Activated naive CD4-positive, alpha-beta T cell treated with anti-CD3 and anti-CD28 coated beads for 36 hours (primary cell): ENCODE results near the gene IL13RA1. TPM values are rescaled to one million over a fixed set of nuclear protein-coding genes. Genes with fewer than 3 reads are reported as not detected.
"Not testable (repeated sequence)": the region's sequence is repeated elsewhere in the genome, so short reads cannot be mapped to it uniquely, and the experiment has no call there.

Source experiments
- CTCF ChIA-PET: fragments of 350-600 bp; sonication (Branson Sonifier 250); formaldehyde crosslinking; loops from one replicate; lab custom pipeline; 2021; ENCODE audit warnings: antibody characterized with exemption; lab: Charles Lee
- DNase-seq: peaks from one replicate; pipeline ENCODE4 v3.0.0-alpha.2; 2020
- H3K27ac Mint-ChIP-seq: one replicate; pipeline ENCODE4 v1.8.0; 2021; ENCODE audit warnings: mild to moderate bottlenecking, mixed read lengths
- H3K27me3 Mint-ChIP-seq: one replicate; pipeline ENCODE4 v1.8.0; 2021; ENCODE audit warnings: low read depth, mixed read lengths
- H3K36me3 Mint-ChIP-seq: one replicate; pipeline ENCODE4 v1.8.0; 2021; ENCODE audit warnings: low read depth, mixed read lengths
- H3K4me1 Mint-ChIP-seq: one replicate; pipeline ENCODE4 v1.8.0; 2021; ENCODE audit warnings: low read depth, mixed read lengths
- H3K4me3 Mint-ChIP-seq: one replicate; pipeline ENCODE4 v1.8.0; 2021; ENCODE audit warnings: mild to moderate bottlenecking, moderate library complexity, mixed read lengths
- H3K9me3 Mint-ChIP-seq: one replicate; pipeline ENCODE4 v1.8.0; 2021; ENCODE audit warnings: mixed read lengths
- intact Hi-C: fragments of 100-400 bp; cut with micrococcal nuclease; formaldehyde crosslinking; loops from one replicate; pipeline ENCODE4 v1.15.1; 2023
- total RNA-seq, 2 experiments: library from RNA; stranded (reverse); gene quantifications; one replicate each; pipeline ENCODE4 v1.2.3, GENCODE V29; 2021

The IL13RA1 gene
- total RNA-seq, 2 experiments from 2014 or later: 1.8 to 1.9 TPM

- intact Hi-C loops, H3K36me3 Mint-ChIP-seq, H3K27ac Mint-ChIP-seq, H3K4me3 Mint-ChIP-seq, H3K4me1 Mint-ChIP-seq, H3K27me3 Mint-ChIP-seq, H3K9me3 Mint-ChIP-seq, DNase-seq, CTCF ChIA-PET: not testable (repeated sequence)
These were observed 10.6 kb upstream of the IL13RA1 start for GRCh38 chrX:118716833-118717232.

- no peaks in the 10 kb centered on the region for H3K9me3 Mint-ChIP-seq
- H3K4me3 Mint-ChIP-seq: no peak overlapping the region
- H3K27ac Mint-ChIP-seq: no peak overlapping the region
- no peaks in the 10 kb centered on the region for H3K36me3 Mint-ChIP-seq
- intact Hi-C loops: no loop called here
- no peaks in the 10 kb centered on the region for H3K4me1 Mint-ChIP-seq
- H3K27me3 Mint-ChIP-seq: no peaks in the 10 kb centered on the region
- CTCF ChIA-PET: no interaction called here
- no peak for DNase-seq
These were observed 9.6 kb upstream of the IL13RA1 start for GRCh38 chrX:118717678-118718391.

- CTCF ChIA-PET: no interaction called here
- Mint-ChIP-seq H3K9me3 (no peaks in the 10 kb centered on the region), H3K27ac (no peak overlapping the region), H3K4me1 (no peaks in the 10 kb centered on the region), H3K27me3 (no peaks in the 10 kb centered on the region), H3K4me3 (no peak overlapping the region), H3K36me3 (no peaks in the 10 kb centered on the region)
- DNase-seq: no peak
- intact Hi-C loops: no loop called here
These were observed 8.7 kb upstream of the IL13RA1 start for GRCh38 chrX:118718737-118719136.

DNA sequence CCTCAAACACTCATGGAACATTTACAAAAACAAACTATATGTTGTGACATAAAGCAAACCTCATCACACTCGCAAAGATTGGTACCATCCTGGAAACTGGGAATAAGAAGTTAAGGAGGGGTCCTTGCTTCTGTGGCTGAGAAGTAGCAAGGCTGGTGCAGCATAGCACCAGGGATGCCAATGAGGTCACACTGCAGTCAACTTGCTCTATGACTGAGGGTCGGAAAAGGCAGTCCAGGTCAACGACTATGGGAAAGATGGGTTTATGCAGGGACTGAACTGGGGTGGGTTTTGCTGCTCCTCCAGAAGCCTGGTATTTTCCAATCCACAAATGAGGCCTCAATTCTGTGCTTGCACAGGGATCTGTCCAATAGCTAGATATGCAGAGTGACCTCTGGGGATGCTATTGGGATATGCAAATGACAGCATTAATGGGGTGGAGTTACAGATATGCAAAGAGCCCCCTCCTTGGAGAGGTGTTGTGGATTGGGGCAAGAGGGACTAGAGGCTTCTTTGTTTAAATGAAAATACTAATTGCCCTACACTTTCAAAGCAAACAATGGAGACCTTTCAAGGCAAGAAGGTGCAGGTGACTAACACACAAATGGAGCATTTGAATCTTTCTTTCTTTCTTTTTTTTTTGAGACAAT, 7.2 kb upstream of the IL13RA1 start:
- CTCF ChIA-PET: no interaction called here
- Mint-ChIP-seq H3K9me3 (no peaks in the 10 kb centered on the region), H3K4me3 (no peak overlapping the region), H3K36me3 (no peaks in the 10 kb centered on the region), H3K27ac (no peak overlapping the region), H3K4me1 (peaks cover 3% of the 10 kb centered on the region), H3K27me3 (peaks cover 3% of the 10 kb centered on the region)
- intact Hi-C loops: no loop called here
- no peak for DNase-seq

GRCh38 chrX:118723376-118723775, 4.0 kb upstream of the IL13RA1 start:
- intact Hi-C loops: no loop called here
- Mint-ChIP-seq H3K27me3 (peaks cover 6% of the 10 kb centered on the region), H3K27ac (no peak overlapping the region), H3K4me1 (peaks cover 5% of the 10 kb centered on the region), H3K36me3 (no peaks in the 10 kb centered on the region), H3K9me3 (no peaks in the 10 kb centered on the region), H3K4me3 (no peak overlapping the region)
- peak; percentile 6 for DNase-seq
- CTCF ChIA-PET: no interaction called here

- no peak overlapping the region for H3K4me3 Mint-ChIP-seq
- peaks cover 9% of the 10 kb centered on the region for H3K27me3 Mint-ChIP-seq
- CTCF ChIA-PET: no interaction called here
- H3K4me1 Mint-ChIP-seq: peaks cover 5% of the 10 kb centered on the region
- H3K9me3 Mint-ChIP-seq: no peaks in the 10 kb centered on the region
- H3K27ac Mint-ChIP-seq: no peak overlapping the region
- DNase-seq: no peak
- intact Hi-C loops: no loop called here
- H3K36me3 Mint-ChIP-seq: no peaks in the 10 kb centered on the region
These were observed 3.0 kb upstream of the IL13RA1 start for GRCh38 chrX:118724365-118724764.

GRCh38 chrX:118724775-118725174, 2.6 kb upstream of the IL13RA1 start:
- peaks cover 5% of the 10 kb centered on the region for H3K4me1 Mint-ChIP-seq
- CTCF ChIA-PET: no interaction called here
- H3K9me3 Mint-ChIP-seq: no peaks in the 10 kb centered on the region
- intact Hi-C loops: loop anchor here (5.0 kb wide), 1 partner anchor 92 kb away; no protein-coding TSS in a partner anchor
- no peaks in the 10 kb centered on the region for H3K36me3 Mint-ChIP-seq
- H3K27me3 Mint-ChIP-seq: peaks cover 9% of the 10 kb centered on the region
- no peak for DNase-seq
- no peak overlapping the region for H3K4me3 Mint-ChIP-seq
- H3K27ac Mint-ChIP-seq: no peak overlapping the region

DNA sequence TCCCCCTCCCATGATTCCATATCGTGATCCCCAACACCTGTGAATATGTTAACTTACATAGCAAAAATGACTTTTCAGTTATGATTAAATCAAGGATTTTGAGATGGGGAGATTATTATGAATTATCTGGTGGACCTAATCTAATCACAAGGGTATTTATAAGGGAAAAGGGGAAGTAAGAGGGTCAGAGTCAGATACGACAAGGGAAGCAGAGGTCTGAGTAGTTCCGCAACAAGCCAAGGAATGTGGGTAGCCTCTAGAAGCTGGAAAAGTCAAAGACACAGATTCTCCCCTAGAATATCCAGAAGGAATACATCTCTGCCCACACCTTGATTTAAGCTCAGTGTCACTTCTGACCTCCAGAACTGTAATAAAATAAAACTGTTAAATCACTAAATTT, 1.0 kb upstream of the IL13RA1 start:
- Mint-ChIP-seq H3K27ac (no peak overlapping the region), H3K36me3 (no peaks in the 10 kb centered on the region), H3K4me3 (peak overlapping the region; percentile 34), H3K27me3 (peaks cover 18% of the 10 kb centered on the region), H3K4me1 (peaks cover 5% of the 10 kb centered on the region), H3K9me3 (no peaks in the 10 kb centered on the region)
- CTCF ChIA-PET: no interaction called here
- intact Hi-C loops: loop anchor here (5.0 kb wide), 1 partner anchor 94 kb away; no protein-coding TSS in a partner anchor
- no peak for DNase-seq

DNA sequence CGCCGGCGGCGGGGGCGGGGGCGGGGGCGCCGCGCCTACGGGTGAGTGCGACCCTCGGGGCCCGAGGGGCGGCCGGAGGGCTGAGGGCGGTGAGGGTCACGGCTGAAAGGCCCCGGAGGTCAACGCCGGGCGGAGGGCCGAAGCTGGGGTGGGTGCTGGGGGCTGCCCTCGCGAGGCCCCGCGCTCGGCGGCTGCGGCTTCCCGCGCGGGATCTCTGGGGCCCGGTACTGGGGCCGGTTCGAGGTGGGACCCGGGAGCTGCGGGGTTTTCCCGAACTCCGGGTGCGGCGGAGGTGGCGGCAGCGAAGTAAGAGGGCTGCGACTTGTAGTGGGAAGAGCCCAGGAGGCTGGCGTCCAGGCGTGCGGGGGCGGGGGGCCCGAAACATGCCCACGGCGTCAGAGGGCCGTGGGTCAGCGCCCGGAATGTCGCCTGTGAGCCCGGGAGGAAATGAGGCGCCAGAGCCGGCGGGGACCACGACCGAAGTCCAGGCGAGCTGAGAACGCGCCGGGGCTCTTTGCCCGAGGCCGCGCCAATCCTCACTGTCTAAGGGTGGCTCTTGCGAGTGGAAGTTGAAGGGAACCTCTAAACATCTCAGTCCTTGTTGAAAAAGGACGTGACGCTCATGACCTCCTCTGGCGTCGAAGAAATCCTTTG, 407 bp downstream of the IL13RA1 start:
- no peak overlapping the region for H3K27ac Mint-ChIP-seq
- peaks cover 5% of the 10 kb centered on the region for H3K4me1 Mint-ChIP-seq
- peaks cover 18% of the 10 kb centered on the region for H3K27me3 Mint-ChIP-seq
- H3K36me3 Mint-ChIP-seq: no peaks in the 10 kb centered on the region
- CTCF ChIA-PET: no interaction called here
- H3K9me3 Mint-ChIP-seq: no peaks in the 10 kb centered on the region
- peak overlapping the region; percentile 54 for H3K4me3 Mint-ChIP-seq
- intact Hi-C loops: loop anchor here (5.0 kb wide), 1 partner anchor 96 kb away; no protein-coding TSS in a partner anchor
- DNase-seq: peak; percentile 12

DNA sequence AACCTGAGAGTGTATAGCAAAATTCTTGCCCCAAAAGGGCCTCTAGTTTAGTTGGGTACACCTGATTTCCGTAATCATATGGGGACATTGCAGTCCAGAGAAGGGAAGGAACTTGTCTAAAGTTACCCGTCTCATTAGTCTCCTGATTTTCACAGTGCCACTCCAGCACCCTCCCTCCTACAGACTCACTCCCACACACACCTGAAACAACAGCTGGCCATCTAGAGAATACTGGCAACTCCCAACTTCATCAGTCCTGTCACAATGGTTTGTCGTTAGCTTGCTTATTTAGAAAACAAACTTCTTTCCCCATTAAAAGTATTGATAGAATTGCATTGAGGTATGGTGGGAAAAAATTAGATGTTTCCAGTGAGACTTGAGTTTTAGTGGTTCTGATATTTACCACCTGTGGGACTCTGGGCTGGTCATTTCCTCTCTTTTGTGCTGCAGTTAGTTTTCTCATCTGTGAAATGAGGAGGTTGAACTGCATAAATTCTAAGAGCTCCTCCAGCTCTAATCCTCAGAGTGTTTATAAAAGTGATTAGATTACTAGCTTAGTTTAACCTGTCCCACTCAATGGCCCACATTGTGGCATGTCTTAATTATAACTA, 1.7 kb downstream of the IL13RA1 start:
- Mint-ChIP-seq H3K27ac (no peak overlapping the region), H3K4me1 (peaks cover 5% of the 10 kb centered on the region), H3K36me3 (no peaks in the 10 kb centered on the region), H3K9me3 (no peaks in the 10 kb centered on the region), H3K4me3 (no peak overlapping the region), H3K27me3 (peaks cover 18% of the 10 kb centered on the region)
- intact Hi-C loops: loop anchor here (5.0 kb wide), 1 partner anchor 97 kb away; no protein-coding TSS in a partner anchor
- no peak for DNase-seq
- CTCF ChIA-PET: no interaction called here

GRCh38 chrX:118730500-118731247, 3.3 kb downstream of the IL13RA1 start:
- H3K4me1 Mint-ChIP-seq: peaks cover 2% of the 10 kb centered on the region
- intact Hi-C loops: no loop called here
- H3K27me3 Mint-ChIP-seq: peaks cover 21% of the 10 kb centered on the region
- CTCF ChIA-PET: interaction anchor here (0.6 kb wide), 1 partner anchor 199 kb away, joined by 4 read pairs; no protein-coding TSS in a partner anchor
- H3K4me3 Mint-ChIP-seq: no peak overlapping the region
- no peaks in the 10 kb centered on the region for H3K36me3 Mint-ChIP-seq
- H3K9me3 Mint-ChIP-seq: no peaks in the 10 kb centered on the region
- no peak overlapping the region for H3K27ac Mint-ChIP-seq
- no peak for DNase-seq

DNA sequence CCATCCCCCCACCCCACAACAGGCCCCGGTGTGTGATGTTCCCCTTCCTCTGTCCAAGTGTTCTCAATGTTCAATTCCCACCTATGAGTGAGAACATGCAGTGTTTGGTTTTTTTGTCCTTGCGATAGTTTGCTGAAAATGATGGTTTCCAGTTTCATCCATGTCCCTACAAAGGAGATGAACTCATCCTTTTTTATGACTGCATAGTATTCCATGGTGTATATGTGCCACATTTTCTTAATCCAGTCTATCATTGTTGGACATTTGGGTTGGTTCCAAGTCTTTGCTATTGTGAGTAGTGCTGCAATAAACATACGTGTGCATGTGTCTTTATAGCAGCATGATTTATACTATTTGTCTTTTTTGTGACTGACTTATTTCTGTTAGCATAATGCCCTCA, 5.1 kb downstream of the IL13RA1 start:
- DNase-seq, CTCF ChIA-PET, intact Hi-C loops, H3K36me3 Mint-ChIP-seq, H3K4me1 Mint-ChIP-seq, H3K27ac Mint-ChIP-seq, H3K4me3 Mint-ChIP-seq, H3K9me3 Mint-ChIP-seq: not testable (repeated sequence)
- H3K27me3 Mint-ChIP-seq: peaks cover 25% of the 10 kb centered on the region
